Spleen (tissue), 11 donors: ENCODE results near the gene TSPAN8. TPM values are rescaled to one million over a fixed set of nuclear protein-coding genes. Genes with fewer than 3 reads are reported as not detected.
"Not testable (repeated sequence)": the region's sequence is repeated elsewhere in the genome, so short reads cannot be mapped to it uniquely, and the experiment has no call there.

Source experiments
- DNase-seq: peaks from one replicate; pipeline ENCODE4 v3.0.0-alpha.2; 2020
- H3K27ac ChIP-seq, 8 donors: fragments of 200-600 bp; sonication (generic) in 7 of 8; 1 replicate in 4 of 8; 2 replicates in 4 of 8; pipeline versions ENCODE4 v1.5.0 to v1.8.0; 2016 to 2021; ENCODE audit warnings: inconsistent platforms in 4 of 8, mild to moderate bottlenecking in 4 of 8, moderate library complexity in 1 of 8
- H3K27me3 ChIP-seq, 7 donors: fragments of 200-600 bp; sonication (generic) in 6 of 7; replicated peaks in 1 of 7; 1 replicate in 4 of 7; 2 replicates in 3 of 7; pipeline versions ENCODE4 v1.5.0 to v1.8.0; 2016 to 2021; ENCODE audit warnings: inconsistent platforms in 3 of 7, mild to moderate bottlenecking in 1 of 7
- H3K36me3 ChIP-seq, 6 donors: fragments of 200-600 bp; sonication (generic) in 5 of 6; 1 replicate in 4 of 6; 2 replicates in 2 of 6; pipeline versions ENCODE4 v1.5.0 to v1.8.0; 2016 to 2021; ENCODE audit warnings: inconsistent platforms in 2 of 6
- H3K4me1 ChIP-seq, 6 donors: fragments of 200-600 bp; sonication (generic) in 5 of 6; 1 replicate in 3 of 6; 2 replicates in 3 of 6; pipeline versions ENCODE4 v1.5.0 to v1.8.0; 2016 to 2021; ENCODE audit warnings: inconsistent platforms in 3 of 6
- H3K4me3 ChIP-seq, 8 donors: fragments of 200-600 bp; sonication (generic) in 7 of 8; 1 replicate in 4 of 8; 2 replicates in 4 of 8; pipeline versions ENCODE4 v1.5.0 to v1.8.0; 2016 to 2021; ENCODE audit warnings: inconsistent platforms in 4 of 8, mild to moderate bottlenecking in 4 of 8, moderate library complexity in 2 of 8
- H3K9me3 ChIP-seq, 8 donors: fragments of 200-600 bp; sonication (generic) in 7 of 8; 1 replicate in 4 of 8; 2 replicates in 4 of 8; pipeline versions ENCODE4 v1.5.0 to v1.8.0; 2016 to 2021; ENCODE audit warnings: inconsistent platforms in 4 of 8
- CTCF ChIP-seq, 11 experiments: fragments of 200-600 bp in 7 of 11; fragments of 450-650 bp in 4 of 11; sonication (generic) in 4 of 11; IDR thresholded peaks in 8 of 11; conservative IDR thresholded peaks in 3 of 11; 1 replicate in 7 of 11; 2 replicates in 4 of 11; pipeline versions ENCODE4 v1.4.0 to v1.8.0; 2016 to 2021; ENCODE audit warnings: antibody characterized with exemption in 11 of 11, inconsistent platforms in 4 of 11, mild to moderate bottlenecking in 1 of 11
- POLR2A ChIP-seq, 3 donors: fragments of 450-650 bp; IDR thresholded peaks; one replicate each; pipeline ENCODE4 v1.5.1; 2017; ENCODE audit warnings: antibody characterized with exemption in 3 of 3, mild to moderate bottlenecking in 1 of 3
- POLR2AphosphoS5 ChIP-seq, 3 donors: sonication (generic); formaldehyde crosslinking; IDR thresholded peaks; one replicate each; pipeline ENCODE4 v1.5.1; 2017; ENCODE audit warnings: antibody characterized with exemption in 3 of 3
- WGBS, 5 donors: extraction: QIAGEN DNeasy Blood & Tissue Kit in 3 of 5; methylation state at CpG; one replicate each; pipeline versions ENCODE4 v1.1.5 to v1.1.7; 2013 to 2018; 5-methylcytosine and 5-hydroxymethylcytosine counted together
- intact Hi-C: fragments of 100-400 bp; cut with DNase I; formaldehyde crosslinking; loops from one replicate; pipeline ENCODE4 v1.15.0; 2023; ENCODE audit warnings: low total_unique reads
- polyA plus RNA-seq, 3 donors: library from polyadenylated mRNA; stranded (reverse); fragments of 200-250 nt; gene quantifications; one replicate each; pipeline ENCODE4 v1.2.1, GENCODE V29; 2013
- total RNA-seq, 7 donors: library from RNA; depleted of rRNA in 3 of 7; stranded (reverse); fragments of >200 nt in 3 of 7; fragmentation: NEBNext Ultra II Directional in 4 of 7; extraction: Animal tissue kit (Norgen Biotek cat#: 25700) in 4 of 7; gene quantifications; one replicate each; pipeline versions ENCODE4 v1.1.0 to v1.2.1, GENCODE V29; 2016 to 2021
- donor health status: healthy with polysubstance abuse.
- donor health status: DM: no; HTN: no; CAD: no; lungs with moderate emphysema.
- donor health status: DM: no; HTN: no; CAD: no.
- donor health status: Bipolar disorder and iron deficiency.
- donor health status: healthy.
- donor health status: DM: no; HTN: no; CAD: no.
- donor health status: DM: yes; HTN: yes; CAD: no.

The TSPAN8 gene
- total and polyA plus RNA-seq, 10 donors, result 0.21 to 2.5 (median 0.34) TPM; not detected in 6

GRCh38 chr12:71159264-71159663 is 1.5 kb upstream of the TSPAN8 start:
- intact Hi-C loops, result no loop called here
- Histone ChIP-seq H3K36me3 (no peaks in the 10 kb centered on the region), H3K9me3 (no peaks in the 10 kb centered on the region), H3K27ac (no peak overlapping the region), H3K27me3 (no peaks in the 10 kb centered on the region), H3K4me1 (no peaks in the 10 kb centered on the region), H3K4me3 (no peak overlapping the region)
- TF ChIP-seq POLR2A (IDR thresholded peaks at IDR 0.05) (no peak), POLR2AphosphoS5 (IDR thresholded peaks at IDR 0.05) (no peak), CTCF (IDR thresholded peaks at IDR 0.05 in 8 of 11, conservative IDR thresholded peaks at IDR 0.05 in 3 of 11) (no peak)
- no peak for DNase-seq

DNA sequence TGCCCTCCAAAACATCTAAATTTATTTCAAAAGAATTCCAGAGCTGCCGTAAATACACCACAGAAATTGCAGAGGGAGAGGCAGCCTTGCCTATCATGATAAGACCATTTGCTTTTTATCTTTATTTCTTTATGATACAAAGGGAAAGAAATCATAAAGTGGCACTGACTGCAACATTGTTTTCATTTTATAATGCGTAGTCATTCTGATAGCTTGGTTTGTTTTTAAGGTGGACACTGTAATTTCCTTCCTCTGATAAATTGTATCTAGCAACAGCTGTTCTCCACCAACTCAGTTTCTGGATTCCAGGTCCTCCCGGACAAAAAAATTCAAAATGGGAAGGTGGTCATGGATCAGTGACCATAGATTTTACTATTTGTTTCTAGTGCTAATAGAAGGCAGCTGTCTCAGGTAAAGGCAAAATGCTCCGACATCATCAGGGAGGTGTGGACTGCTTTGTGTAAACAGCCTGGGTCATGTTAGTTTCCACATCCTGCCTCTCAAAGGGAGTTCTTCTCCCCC is 623 bp upstream of the TSPAN8 start:
- Histone ChIP-seq H3K4me1 (no peaks in the 10 kb centered on the region), H3K36me3 (no peaks in the 10 kb centered on the region), H3K9me3 (no peaks in the 10 kb centered on the region), H3K27me3 (no peaks in the 10 kb centered on the region), H3K27ac (no peak overlapping the region), H3K4me3 (no peak overlapping the region)
- intact Hi-C loops, result no loop called here
- TF ChIP-seq POLR2AphosphoS5 (IDR thresholded peaks at IDR 0.05) (no peak), POLR2A (IDR thresholded peaks at IDR 0.05) (no peak), CTCF (IDR thresholded peaks at IDR 0.05 in 8 of 11, conservative IDR thresholded peaks at IDR 0.05 in 3 of 11) (no peak)
- 54 to 71% (median 61%) methylated on average over 4 of the region's 4 CpGs for WGBS, 5 donors
- no peak for DNase-seq

- Histone ChIP-seq H3K27me3 (no peaks in the 10 kb centered on the region), H3K4me3 (no peak overlapping the region), H3K9me3 (peaks cover 0 to 6% (median 5%) of the 10 kb centered on the region in 8 donors), H3K36me3 (no peaks in the 10 kb centered on the region), H3K4me1 (no peaks in the 10 kb centered on the region), H3K27ac (no peak overlapping the region)
- WGBS, 5 donors, result 83 to 91% (median 87%) methylated on average over 4 of the region's 4 CpGs
- TF ChIP-seq POLR2AphosphoS5 (IDR thresholded peaks at IDR 0.05) (no peak), CTCF (IDR thresholded peaks at IDR 0.05 in 8 of 11, conservative IDR thresholded peaks at IDR 0.05 in 3 of 11) (no peak), POLR2A (IDR thresholded peaks at IDR 0.05) (no peak)
- intact Hi-C loops, result no loop called here
- no peak for DNase-seq
These were observed 2.6 kb downstream of the TSPAN8 start for GRCh38 chr12:71155225-71155624.

DNA sequence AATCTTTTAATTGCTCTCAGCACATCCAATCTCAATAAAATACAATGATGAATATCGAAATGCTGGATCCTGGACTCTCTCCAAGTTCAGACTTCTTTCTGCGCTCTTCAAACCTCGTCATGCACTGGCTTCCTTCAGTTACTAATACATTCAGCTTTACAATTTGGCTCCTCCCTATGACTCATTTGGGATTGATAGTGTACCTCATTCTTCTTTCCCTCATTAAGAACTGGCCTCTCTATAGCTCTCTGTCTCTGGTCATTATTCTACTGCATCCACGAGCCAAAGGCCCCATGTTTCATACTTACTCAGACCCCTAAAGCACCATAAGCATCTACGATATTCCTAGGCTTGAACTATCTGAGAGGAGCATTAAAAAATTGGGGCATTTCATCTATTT is 4.9 kb downstream of the TSPAN8 start:
- TF ChIP-seq POLR2AphosphoS5 (IDR thresholded peaks at IDR 0.05), result no peak
- no peak for TF ChIP-seq POLR2A (IDR thresholded peaks at IDR 0.05)
- no peak for TF ChIP-seq CTCF (IDR thresholded peaks at IDR 0.05 in 8 of 11, conservative IDR thresholded peaks at IDR 0.05 in 3 of 11)
- WGBS, 5 donors, result 83 to 87% (median 85%) methylated on average over 5 of the region's 5 CpGs
- H3K36me3 ChIP-seq, result no peaks in the 10 kb centered on the region
- H3K4me1 ChIP-seq, result no peaks in the 10 kb centered on the region
- no peak overlapping the region for H3K4me3 ChIP-seq
- no peak for DNase-seq
- no peaks in the 10 kb centered on the region for H3K27me3 ChIP-seq
- no peak overlapping the region for H3K27ac ChIP-seq
- peaks cover 0 to 14% (median 10%) of the 10 kb centered on the region in 8 donors for H3K9me3 ChIP-seq
- intact Hi-C loops, result no loop called here

DNA sequence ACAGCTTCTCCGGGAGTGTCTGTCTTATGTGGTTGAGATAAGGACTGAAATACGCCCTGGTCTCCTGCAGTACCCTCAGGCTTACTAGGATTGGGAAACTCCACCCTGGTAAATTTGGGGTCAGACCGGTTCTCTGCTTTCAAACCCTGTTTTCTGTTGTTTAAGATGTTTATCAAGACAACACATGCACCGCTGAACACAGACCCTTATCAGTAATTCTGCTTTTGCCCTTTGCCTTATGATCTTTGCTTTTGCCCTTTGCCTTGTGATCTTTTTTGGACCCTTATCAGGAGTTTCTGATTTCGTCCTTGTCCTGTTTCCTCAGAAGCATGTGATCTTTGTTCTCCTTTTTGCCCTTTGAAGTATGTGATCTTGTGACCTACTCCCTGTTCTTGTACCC is 7.8 kb downstream of the TSPAN8 start:
- intact Hi-C loops, result not testable (repeated sequence)

More for the DNA sequence above, 7.8 kb downstream of the TSPAN8 start:
- not testable (repeated sequence) for DNase-seq, H3K27me3 ChIP-seq, H3K36me3 ChIP-seq, H3K4me1 ChIP-seq, H3K27ac ChIP-seq, H3K4me3 ChIP-seq
- peaks cover 0 to 14% (median 10%) of the 10 kb centered on the region in 8 donors for H3K9me3 ChIP-seq
- 78 to 90% (median 80%) methylated on average over 5 of the region's 5 CpGs for WGBS, 5 donors
